Stimulated activated CD8-positive, alpha-beta memory T cell treated with anti-CD3 and anti-CD28 coated beads, Interleukin-12 subunit alpha, Interleukin-12 subunit beta, amount 100 ng/mL, for 4 hours (primary cell): Measurements from ENCODE around the gene SOX21.
"Not testable (repeated sequence)": the region's sequence is repeated elsewhere in the genome, so short reads cannot be mapped to it uniquely, and the experiment has no call there.

Experiments used
- DNase-seq: peaks from one replicate; pipeline ENCODE4 v3.0.0-alpha.2; 2020; ENCODE audit warnings: low read depth

The SOX21 gene

DNA sequence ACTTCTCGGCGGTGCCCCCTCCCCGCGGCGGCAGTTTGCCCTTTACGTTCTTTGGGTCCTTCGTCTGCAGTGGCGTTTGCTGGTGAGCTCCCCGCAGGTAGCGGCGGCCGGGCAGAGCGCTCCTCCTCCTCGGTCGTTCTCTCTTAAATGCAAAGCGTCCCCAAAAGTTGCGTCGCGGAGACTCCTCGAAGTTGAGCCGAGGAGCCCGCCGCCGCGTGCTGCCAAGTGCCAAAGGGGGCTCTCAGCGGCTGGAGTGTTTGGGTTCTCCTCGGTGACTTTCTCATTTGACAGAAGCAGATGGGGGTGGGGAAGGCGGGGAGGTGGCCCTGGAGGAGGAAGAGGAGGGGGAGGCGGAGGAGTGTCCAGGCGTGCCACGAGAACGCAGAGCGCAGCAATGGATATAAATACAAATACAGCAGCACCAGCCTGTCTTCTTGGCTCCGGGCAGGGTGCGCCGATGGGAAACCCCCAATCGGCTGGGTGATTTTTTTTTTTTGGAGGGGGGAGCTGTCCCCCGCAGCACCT, at the start of gene SOX21:
TSS of gene SOX21 (minus strand) at position 259 of the 525 bp plus-strand sequence. CDS start 496 bp downstream, outside the sequence.
- DNase-seq = no peak

DNA sequence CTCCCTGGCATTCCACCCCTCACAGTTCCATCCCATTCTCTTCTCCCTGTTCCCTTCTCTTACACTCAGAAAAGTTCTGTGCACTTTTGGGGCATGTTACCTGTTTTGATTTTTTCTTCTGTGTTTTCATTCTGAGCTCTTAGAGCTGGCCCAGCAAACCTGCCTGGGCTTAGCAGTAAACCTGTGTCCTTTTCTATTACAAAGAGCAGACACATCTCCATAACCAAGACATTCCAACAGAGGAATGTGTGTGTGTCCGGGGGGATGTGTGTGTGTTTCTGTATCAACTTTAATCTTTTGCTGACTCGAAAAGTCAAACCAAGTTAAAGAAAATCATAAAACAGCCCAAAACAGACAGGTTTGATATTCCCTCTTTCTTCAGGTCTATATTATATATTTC, 49.1 kb upstream of the SOX21 start:
- no peak for DNase-seq

DNA sequence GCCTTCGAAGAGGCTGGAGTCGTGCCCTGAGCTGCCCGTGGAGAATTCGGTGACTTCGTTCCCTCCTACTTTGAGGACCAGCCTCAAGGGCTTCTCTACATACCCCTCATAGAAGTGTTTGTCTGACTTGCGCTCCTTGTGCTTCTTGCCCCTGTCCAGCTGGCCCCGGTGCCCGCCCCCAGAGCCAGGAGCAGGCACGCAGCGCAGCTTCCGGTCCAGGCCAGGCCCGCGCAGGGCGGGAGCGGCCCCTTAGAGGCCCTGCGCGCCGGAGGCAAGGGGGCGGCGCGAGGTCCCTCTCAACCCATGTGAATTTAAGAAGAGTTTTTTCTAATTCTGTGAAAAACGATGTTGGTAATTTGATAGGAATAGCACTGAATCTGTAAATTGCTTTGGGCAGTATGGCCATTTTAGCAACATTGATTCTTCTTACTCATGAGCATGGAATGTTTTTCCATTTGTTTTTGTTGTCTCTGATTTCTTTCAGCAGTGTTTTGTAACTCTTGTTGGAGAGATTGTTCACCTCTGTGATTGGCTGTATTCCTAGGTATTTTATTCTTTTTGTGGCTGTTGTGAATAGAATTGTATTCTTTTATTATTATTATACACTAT, 46.9 kb upstream of the SOX21 start:
- no peak for DNase-seq

GRCh38 chr13:94758436-94758960, 46.2 kb upstream of the SOX21 start:
- no peak for DNase-seq

DNA sequence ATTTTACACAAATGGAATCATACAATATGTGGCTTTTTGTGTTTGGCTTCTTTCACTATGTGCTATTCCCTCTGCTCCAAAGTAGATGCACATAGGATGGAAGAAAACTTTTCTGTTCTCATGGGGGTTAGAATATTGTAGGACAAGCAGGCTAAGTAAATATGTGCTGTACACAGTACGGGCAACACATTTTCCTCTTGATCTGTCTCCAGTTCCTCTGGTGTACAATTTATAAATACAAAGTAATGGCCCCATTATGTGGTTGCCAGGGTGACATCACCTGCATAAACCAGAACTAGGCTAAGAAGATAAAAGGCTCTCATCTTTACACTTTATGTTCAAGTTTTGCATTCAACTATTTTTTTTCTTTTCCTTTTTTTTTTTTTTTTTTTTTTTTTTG, 41.0 kb upstream of the SOX21 start:
- no peak for DNase-seq

DNA sequence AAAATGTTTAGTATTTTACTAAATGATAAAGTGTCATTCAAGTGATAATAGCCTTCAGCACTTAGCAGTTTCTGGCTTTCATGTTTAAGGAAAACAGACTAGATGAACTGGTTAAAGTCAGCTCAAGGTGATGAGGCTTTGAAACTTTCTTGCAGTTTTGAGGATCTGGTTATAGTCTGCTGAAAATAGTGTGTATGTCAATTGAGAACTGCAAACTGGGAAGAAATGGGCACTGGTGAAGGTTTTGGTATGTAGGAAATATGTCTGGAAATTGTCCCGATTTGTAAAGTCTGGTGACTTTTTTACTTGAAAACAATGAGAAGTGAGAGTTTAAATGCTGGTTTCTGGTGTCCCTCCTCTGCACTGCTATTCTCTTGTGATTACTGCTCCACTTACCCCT, 36.8 kb upstream of the SOX21 start:
- no peak for DNase-seq

GRCh38 chr13:94739235-94739634, 26.9 kb upstream of the SOX21 start:
- DNase-seq = no peak

- no peak for DNase-seq
These were observed 18.7 kb upstream of the SOX21 start for GRCh38 chr13:94731028-94731427.

- not testable (repeated sequence) for DNase-seq
These were observed 17.6 kb upstream of the SOX21 start for GRCh38 chr13:94729941-94730340.

GRCh38 chr13:94726425-94726824, 14.1 kb upstream of the SOX21 start:
- DNase-seq = no peak

- no peak for DNase-seq
These were observed 10.4 kb upstream of the SOX21 start for GRCh38 chr13:94722609-94723345.

- not testable (repeated sequence) for DNase-seq
These were observed 6.4 kb upstream of the SOX21 start for GRCh38 chr13:94718697-94719096.

- no peak for DNase-seq
These were observed 5.6 kb upstream of the SOX21 start for GRCh38 chr13:94717916-94718315.

- DNase-seq = no peak
These were observed 3.7 kb upstream of the SOX21 start for GRCh38 chr13:94716016-94716415.

DNA sequence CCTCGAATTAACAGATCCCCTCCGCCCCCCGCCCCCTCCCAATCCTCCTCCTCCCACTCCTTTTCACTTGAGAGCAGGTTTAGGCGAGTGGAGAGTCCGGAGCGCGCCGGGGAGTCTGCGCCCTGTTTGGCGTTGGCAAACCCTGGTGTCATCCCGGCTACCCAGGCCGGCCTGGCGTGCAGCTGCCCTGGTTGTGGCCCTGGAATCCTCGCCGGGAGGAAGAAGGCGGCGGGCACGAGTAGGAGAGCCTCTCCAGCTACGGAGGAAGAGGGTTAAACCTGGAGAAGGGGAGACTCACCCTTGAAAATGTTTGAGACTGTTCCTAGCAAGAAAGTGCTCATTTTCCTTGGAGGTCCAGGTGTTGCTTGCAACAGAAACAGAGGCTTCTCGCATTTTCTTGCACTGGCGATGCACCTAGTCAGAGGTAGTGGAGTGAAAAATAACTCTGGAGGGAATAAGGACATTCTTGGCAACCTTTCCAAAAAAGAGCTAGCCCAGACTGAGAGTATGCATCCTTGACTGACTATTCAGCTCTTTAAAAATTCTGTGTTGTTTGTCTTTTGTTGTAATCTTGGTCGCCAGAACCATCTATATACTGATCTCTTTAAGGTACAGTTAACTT, 1.3 kb upstream of the SOX21 start:
- no peak for DNase-seq

GRCh38 chr13:94712812-94713560, 641 bp upstream of the SOX21 start:
- no peak for DNase-seq

GRCh38 chr13:94711561-94712286, 621 bp downstream of the SOX21 start:
- no peak for DNase-seq

GRCh38 chr13:94710881-94711560, 1.3 kb downstream of the SOX21 start:
- no peak for DNase-seq

- DNase-seq = no peak
These were observed 2.1 kb downstream of the SOX21 start for GRCh38 chr13:94710065-94710781.
